ENCODE results near the gene TPGS1. TPM values are rescaled to one million over a fixed set of nuclear protein-coding genes. Genes with fewer than 3 reads are reported as not detected.

The TPGS1 gene
- total and polyA plus RNA-seq, 2 experiments from 2014 or later = 56.2 to 67.1 TPM

DNA sequence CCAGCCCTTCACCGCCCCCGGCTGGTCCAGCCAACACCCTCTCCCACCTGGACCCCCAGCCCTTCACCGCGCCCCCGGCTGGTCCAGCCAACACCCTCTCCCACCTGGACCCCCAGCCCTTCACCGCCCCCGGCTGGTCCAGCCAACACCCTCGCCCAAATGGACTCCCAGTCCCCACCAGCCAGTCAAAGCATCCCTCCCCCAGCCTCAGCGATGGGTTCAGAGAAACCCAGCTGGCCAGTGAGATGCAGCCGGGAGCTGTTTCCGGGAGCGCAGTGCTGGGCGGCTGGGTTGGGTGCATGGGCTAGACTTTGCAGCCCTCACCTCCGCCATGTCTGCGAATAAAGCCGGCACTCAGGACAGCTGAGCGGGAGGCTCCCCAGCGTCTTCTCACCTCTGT lies 17.7 kb downstream of the TPGS1 start:
- no peak overlapping the region for H3K4me3 ChIP-seq
- H3K36me3 ChIP-seq = no peaks in the 10 kb centered on the region

DNA sequence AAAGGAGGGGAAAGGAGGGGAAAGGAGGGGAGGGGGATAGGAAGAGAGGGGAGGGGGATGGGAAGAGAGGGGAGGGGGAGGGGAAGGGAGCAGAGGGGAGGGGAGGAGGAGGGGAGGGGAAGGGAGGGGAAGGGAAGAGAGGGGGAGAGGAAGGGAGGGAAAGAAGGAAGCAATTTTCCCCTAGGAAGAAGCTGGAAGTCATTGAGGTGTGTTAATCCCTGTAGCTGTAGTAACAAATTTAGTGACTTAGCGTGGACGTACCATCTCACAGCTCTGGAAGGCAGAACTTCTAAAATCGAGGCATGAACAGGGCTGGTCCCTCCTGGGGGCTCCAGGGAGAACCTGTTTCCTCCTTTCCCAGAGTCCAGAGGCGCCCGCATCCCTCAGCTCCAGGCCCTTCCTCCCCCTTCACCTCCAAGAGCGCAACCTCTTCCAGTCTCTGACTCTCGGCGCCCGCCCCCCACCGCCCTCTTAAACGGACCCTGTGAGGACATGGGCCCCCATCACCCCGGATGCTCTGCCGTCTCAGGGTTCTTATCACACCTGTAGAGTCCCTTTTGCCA lies 18.6 kb downstream of the TPGS1 start:
- H3K27me3 ChIP-seq = no peaks in the 10 kb centered on the region
- H3K27ac ChIP-seq = no peak overlapping the region
- no peak for DNase-seq (ENCODE audit: low read depth in 1 of 2, low spot score in 1 of 2)
- no peaks in the 10 kb centered on the region for H3K36me3 ChIP-seq
- H3K9me3 ChIP-seq (ENCODE audit: low read depth) = no peaks in the 10 kb centered on the region
- TF ChIP-seq, protein P1, sequence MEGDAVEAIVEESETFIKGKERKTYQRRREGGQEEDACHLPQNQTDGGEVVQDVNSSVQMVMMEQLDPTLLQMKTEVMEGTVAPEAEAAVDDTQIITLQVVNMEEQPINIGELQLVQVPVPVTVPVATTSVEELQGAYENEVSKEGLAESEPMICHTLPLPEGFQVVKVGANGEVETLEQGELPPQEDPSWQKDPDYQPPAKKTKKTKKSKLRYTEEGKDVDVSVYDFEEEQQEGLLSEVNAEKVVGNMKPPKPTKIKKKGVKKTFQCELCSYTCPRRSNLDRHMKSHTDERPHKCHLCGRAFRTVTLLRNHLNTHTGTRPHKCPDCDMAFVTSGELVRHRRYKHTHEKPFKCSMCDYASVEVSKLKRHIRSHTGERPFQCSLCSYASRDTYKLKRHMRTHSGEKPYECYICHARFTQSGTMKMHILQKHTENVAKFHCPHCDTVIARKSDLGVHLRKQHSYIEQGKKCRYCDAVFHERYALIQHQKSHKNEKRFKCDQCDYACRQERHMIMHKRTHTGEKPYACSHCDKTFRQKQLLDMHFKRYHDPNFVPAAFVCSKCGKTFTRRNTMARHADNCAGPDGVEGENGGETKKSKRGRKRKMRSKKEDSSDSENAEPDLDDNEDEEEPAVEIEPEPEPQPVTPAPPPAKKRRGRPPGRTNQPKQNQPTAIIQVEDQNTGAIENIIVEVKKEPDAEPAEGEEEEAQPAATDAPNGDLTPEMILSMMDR (IDR thresholded peaks at IDR 0.05; ENCODE audit: low read depth, low read length) = no peak
- no peaks in the 10 kb centered on the region for H3K4me1 ChIP-seq (ENCODE audit: low read depth)
- H3K4me3 ChIP-seq = no peak overlapping the region

More for the DNA sequence above, 17.7 kb downstream of the TPGS1 start:
- Histone ChIP-seq H3K27me3 (no peaks in the 10 kb centered on the region), H3K4me1 (ENCODE audit: low read depth) (no peaks in the 10 kb centered on the region), H3K27ac (no peak overlapping the region), H3K9me3 (ENCODE audit: low read depth) (no peaks in the 10 kb centered on the region)
- TF ChIP-seq, protein P1 (IDR thresholded peaks at IDR 0.05; ENCODE audit: low read depth, low read length) = no peak
- no peak for DNase-seq (ENCODE audit: low read depth in 1 of 2, low spot score in 1 of 2)

DNA sequence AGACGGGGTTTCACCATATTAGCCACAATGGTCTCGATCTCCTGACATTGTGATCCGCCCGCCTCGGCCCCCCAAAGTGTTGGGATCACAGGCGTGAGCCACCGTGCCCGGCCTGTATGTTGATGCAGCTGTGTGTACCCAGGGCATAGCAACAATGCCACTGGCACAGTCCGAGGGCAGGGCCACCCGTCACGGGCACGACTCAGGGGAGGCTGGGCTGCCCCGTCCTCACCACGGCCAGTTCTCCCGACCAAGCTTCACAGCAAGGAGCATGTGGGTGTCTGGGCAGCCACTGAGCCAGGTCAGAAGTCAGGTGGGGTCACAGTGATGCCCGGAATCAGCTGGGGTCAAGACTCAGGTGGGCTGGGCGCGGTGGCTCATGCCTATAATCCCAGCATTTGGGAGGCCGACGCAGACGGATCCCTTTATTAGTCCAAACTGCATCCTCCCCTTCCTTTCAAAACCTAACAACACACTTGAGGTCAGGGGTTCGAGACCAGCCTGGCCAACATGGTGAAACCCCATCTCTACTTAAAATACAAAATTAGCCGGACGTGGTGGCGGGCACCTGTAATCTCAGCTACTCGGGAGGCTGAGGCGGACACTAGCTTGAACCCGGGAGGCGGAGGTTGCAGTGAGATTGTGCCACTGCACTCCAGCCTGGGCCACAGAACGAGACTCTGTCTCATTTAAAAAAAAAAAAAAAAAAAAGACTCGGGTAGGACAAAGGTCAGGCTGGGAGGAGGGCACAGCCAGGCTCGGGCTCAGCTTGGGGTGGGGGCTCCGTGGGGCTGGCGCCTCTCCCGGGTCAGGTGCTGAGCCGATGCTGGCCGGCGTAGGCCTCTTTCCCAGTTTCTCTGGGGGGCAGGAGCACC lies 23.1 kb downstream of the TPGS1 start:
- Histone ChIP-seq H3K36me3 (no peaks in the 10 kb centered on the region), H3K4me3 (peak overlapping the region; percentile 96), H3K27ac (peak overlapping the region; percentile 93), H3K4me1 (ENCODE audit: low read depth) (peaks cover 9% of the 10 kb centered on the region), H3K27me3 (no peaks in the 10 kb centered on the region), H3K9me3 (ENCODE audit: low read depth) (no peaks in the 10 kb centered on the region)
- DNase-seq (ENCODE audit: low read depth in 1 of 2, low spot score in 1 of 2) = no peak
- TF ChIP-seq, protein P1 (IDR thresholded peaks at IDR 0.05; ENCODE audit: low read depth, low read length) = no peak

DNA sequence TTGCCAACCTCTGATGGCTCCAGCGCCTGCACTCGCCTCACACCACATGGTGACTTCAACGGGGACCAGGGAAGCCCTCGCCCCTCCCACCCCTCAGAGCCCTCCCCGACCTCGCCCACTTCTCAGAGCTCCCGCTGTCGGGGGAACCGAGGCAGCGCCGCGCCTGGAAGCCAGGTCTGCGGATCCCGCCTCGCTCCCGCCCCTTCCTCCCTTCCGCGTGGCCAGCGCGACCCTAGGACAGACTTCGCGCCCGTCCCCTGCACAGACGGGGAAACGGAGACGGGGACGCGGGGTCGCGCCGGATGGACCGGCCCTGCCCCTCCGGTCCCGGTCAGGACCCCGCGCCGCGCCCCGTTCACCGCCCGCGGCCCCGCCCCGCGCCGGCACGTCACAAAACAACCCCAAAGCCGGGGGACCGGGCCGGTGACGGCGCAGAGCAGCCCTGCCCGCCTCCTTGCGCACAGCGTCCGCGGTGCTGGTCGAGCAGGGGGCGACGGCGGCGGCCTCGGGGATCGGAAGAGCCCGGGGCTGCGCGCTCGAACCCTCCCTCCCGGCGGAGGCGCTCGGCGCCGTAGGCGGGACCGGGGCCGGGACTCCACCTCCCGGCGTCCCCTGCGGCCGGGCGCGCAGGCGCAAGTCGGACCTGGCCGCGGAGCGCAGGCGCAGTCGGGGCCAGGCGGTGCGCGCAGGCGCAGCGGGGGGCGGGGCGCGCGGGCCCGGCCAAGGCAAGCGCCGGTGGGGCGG lies 23.9 kb downstream of the TPGS1 start:
- peak overlapping the region; percentile 93 for H3K27ac ChIP-seq
- H3K36me3 ChIP-seq = peaks cover 2% of the 10 kb centered on the region
- H3K9me3 ChIP-seq (ENCODE audit: low read depth) = no peaks in the 10 kb centered on the region
- H3K4me3 ChIP-seq = peak overlapping the region; percentile 96
- TF ChIP-seq, protein P1 (IDR thresholded peaks at IDR 0.05; ENCODE audit: low read depth, low read length) = no peak
- peaks cover 9% of the 10 kb centered on the region for H3K4me1 ChIP-seq (ENCODE audit: low read depth)
- DNase-seq (ENCODE audit: low read depth in 1 of 2, low spot score in 1 of 2) = peak; percentile 88 to 91
- H3K27me3 ChIP-seq = no peaks in the 10 kb centered on the region

DNA sequence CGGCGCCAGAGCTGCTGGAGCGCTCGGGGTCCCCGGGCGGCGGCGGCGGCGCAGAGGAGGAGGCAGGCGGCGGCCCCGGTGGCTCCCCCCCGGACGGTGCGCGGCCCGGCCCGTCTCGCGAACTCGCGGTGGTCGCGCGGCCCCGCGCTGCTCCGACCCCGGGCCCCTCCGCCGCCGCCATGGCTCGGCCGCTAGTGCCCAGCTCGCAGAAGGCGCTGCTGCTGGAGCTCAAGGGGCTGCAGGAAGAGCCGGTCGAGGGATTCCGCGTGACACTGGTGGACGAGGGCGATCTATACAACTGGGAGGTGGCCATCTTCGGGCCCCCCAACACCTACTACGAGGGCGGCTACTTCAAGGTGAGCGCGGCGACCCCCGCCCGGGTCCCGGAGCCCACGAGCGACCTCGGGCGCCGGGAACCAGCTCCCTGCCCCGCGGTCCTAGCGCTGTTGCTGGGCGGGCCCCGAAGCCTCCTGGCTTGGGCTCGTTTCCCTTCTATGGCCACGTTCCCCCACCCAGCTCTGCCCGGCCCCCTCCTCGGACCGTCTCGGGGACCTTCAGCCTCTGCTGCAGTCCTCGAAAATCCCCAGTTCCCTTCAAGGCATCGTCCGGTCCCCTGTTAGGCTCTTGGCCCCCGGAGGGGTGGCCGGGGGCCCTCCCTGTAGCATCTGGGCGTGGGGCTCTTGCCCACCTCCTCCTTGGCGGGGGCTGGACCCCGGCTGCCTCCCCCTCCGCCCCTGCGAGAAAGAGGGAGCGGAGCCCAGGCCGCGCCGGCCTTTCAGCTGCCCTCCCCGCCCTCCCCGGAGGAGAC lies 24.7 kb downstream of the TPGS1 start, which contains the start of gene CDC34:
TSS of gene CDC34 (plus strand) at position 8 of the 808 bp plus-strand sequence. CDS start at position 180, 172 bp downstream.
- Histone ChIP-seq H3K36me3 (peaks cover 10% of the 10 kb centered on the region), H3K4me3 (peak within 1 kb of the TSS; percentile 96), H3K4me1 (ENCODE audit: low read depth) (peaks cover 9% of the 10 kb centered on the region), H3K9me3 (ENCODE audit: low read depth) (no peaks in the 10 kb centered on the region), H3K27ac (peak within 1 kb of the TSS; percentile 94), H3K27me3 (no peaks in the 10 kb centered on the region)
- TF ChIP-seq, protein P1 (IDR thresholded peaks at IDR 0.05; ENCODE audit: low read depth, low read length) = no peak
- peak in 1 of 2 donors; percentile 49 for DNase-seq (ENCODE audit: low read depth in 1 of 2, low spot score in 1 of 2)

All from cardiac muscle cell (in vitro differentiated cells and primary cell).